Parathyroid adenoma (tissue), 2 donors: ENCODE results near the gene FMO3.

ENCODE experiments used
- H2AFZ ChIP-seq: fragments of 300-600 bp; sonication (generic); one replicate; pipeline ENCODE4 v1.7.0; 2017; ENCODE audit warnings: antibody characterized with exemption, mild to moderate bottlenecking
- H3K27ac ChIP-seq: fragments of 300-600 bp; sonication (generic); one replicate; pipeline ENCODE4 v1.7.0; 2017
- H3K27me3 ChIP-seq: fragments of 300-600 bp; sonication (generic); one replicate; pipeline ENCODE4 v1.7.0; 2017; ENCODE audit warnings: low read length; ENCODE audit not compliant: control insufficient read depth, insufficient read depth
- H3K36me3 ChIP-seq: fragments of 300-600 bp; sonication (generic); one replicate; pipeline ENCODE4 v1.7.0; 2017; ENCODE audit warnings: low read length; ENCODE audit not compliant: control insufficient read depth, insufficient read depth
- H3K4me1 ChIP-seq: fragments of 300-600 bp; sonication (generic); one replicate; pipeline ENCODE4 v1.7.0; 2017; ENCODE audit warnings: control low read depth
- H3K4me2 ChIP-seq: fragments of 300-600 bp; sonication (generic); one replicate; pipeline ENCODE4 v1.7.0; 2017; ENCODE audit warnings: low read length
- H3K4me3 ChIP-seq: fragments of 300-600 bp; sonication (generic); one replicate; pipeline ENCODE4 v1.7.0; 2017; ENCODE audit warnings: low read depth, low read length
- H3K79me2 ChIP-seq: fragments of 300-600 bp; sonication (generic); one replicate; pipeline ENCODE4 v1.7.0; 2017; ENCODE audit warnings: control low read depth
- H3K9ac ChIP-seq: fragments of 300-600 bp; sonication (generic); one replicate; pipeline ENCODE4 v1.7.0; 2017; ENCODE audit warnings: mild to moderate bottlenecking
- H3K9me3 ChIP-seq: fragments of 300-600 bp; sonication (generic); one replicate; pipeline ENCODE4 v1.7.0; 2017; ENCODE audit warnings: low read length; ENCODE audit not compliant: control insufficient read depth
- TF ChIP-seq, protein P1 (sequence below): fragments of 300-600 bp; sonication (generic); IDR thresholded peaks from one replicate; pipeline ENCODE4 v1.7.0; 2017; ENCODE audit warnings: antibody characterized with exemption, mild to moderate bottlenecking
- donor health status: primary hyperparathyroidism.

Gene FMO3

DNA sequence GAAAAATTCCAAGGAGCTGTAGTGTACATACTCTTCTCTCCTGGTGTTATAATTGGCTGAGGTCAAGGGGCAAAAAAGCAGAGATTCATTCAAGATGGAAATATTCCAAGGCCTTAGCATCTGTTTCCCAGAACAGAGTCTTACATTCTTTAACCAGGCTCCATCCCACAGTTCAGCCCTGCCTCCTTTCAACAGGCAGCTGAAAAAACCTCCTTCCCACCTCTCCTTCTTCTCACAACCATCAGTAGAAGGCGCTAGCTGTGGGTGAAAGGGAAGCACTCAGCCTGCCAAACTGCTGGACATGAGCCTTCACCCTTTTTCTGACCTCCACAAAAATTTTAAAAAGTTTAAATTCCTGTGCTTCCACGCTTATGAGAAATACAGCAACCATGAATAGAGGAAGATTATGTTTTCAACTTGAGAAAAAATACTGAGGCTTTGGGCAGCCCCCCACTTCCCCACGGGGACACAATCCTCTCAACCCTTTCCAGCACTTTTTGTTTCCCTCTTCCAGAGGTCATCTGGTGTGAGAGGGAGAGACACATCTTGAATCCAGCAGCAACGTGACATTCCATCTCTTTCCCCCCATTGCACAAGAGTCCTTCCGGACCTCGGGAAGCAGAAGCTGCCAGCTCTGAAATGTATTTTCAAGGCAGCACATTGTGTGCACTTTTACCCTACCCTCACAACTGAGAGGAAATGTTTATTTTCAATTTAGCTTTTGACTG lies 51.1 kb downstream of the FMO3 start:
- no peaks in the 10 kb centered on the region for H3K4me1 ChIP-seq
- TF ChIP-seq, protein P1, sequence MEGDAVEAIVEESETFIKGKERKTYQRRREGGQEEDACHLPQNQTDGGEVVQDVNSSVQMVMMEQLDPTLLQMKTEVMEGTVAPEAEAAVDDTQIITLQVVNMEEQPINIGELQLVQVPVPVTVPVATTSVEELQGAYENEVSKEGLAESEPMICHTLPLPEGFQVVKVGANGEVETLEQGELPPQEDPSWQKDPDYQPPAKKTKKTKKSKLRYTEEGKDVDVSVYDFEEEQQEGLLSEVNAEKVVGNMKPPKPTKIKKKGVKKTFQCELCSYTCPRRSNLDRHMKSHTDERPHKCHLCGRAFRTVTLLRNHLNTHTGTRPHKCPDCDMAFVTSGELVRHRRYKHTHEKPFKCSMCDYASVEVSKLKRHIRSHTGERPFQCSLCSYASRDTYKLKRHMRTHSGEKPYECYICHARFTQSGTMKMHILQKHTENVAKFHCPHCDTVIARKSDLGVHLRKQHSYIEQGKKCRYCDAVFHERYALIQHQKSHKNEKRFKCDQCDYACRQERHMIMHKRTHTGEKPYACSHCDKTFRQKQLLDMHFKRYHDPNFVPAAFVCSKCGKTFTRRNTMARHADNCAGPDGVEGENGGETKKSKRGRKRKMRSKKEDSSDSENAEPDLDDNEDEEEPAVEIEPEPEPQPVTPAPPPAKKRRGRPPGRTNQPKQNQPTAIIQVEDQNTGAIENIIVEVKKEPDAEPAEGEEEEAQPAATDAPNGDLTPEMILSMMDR: no peak
- no peak overlapping the region for H2AFZ ChIP-seq
- no peak overlapping the region for H3K4me2 ChIP-seq
- no peaks in the 10 kb centered on the region for H3K27me3 ChIP-seq
- no peaks in the 10 kb centered on the region for H3K36me3 ChIP-seq
- H3K9me3 ChIP-seq: no peaks in the 10 kb centered on the region
- peak overlapping the region; percentile 72 for H3K27ac ChIP-seq
- H3K79me2 ChIP-seq: no peaks in the 10 kb centered on the region
- no peak overlapping the region for H3K4me3 ChIP-seq
- H3K9ac ChIP-seq: no peak overlapping the region

DNA sequence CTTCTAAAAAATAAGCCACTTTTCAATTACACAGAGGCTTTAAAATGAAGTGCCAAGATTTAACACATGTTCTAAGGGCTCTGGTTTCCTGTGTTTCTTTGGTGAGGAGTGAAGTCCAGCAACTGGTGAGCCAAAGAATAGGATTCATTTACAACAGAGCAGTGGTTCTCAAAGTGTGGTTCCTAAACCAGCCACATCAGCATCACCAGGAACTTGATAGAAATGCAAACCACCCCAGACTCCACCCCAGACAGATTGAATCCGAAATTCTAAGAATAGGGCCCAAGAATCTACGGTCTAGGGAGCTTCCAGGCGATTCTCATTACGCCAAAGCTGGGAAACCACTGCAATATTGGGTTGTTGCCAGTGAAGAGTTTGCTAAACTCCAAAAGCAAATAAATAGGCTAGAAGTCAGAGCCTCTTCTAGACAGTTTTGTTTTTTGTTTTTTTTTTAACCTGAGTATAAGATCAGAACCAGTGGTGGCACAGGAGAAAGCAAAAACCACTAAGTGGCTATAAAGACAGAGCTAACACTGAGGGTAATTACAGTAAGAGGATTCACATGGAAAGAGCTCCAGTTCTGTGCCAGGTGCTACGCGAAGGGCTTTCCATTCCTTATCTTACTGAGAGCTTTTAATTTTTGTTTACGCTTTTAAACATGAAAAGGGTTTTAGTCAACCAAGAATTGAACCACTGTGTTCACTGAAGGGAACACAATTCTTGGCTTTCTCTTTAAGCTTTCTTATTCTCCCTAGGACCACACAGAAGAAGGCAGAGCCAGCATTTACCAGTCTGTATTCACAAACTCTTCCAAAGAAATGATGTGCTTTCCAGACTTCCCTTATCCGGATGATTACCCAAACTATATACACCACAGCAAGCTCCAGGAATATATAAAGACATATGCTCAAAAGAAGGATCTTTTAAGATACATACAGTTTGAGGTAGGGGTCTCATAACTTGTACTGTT lies 52.0 kb downstream of the FMO3 start:
- H3K4me3 ChIP-seq: no peak overlapping the region
- no peaks in the 10 kb centered on the region for H3K9me3 ChIP-seq
- H3K9ac ChIP-seq: no peak overlapping the region
- no peak overlapping the region for H3K4me2 ChIP-seq
- no peaks in the 10 kb centered on the region for H3K27me3 ChIP-seq
- H3K36me3 ChIP-seq: no peaks in the 10 kb centered on the region
- H2AFZ ChIP-seq: no peak overlapping the region
- no peaks in the 10 kb centered on the region for H3K79me2 ChIP-seq
- H3K4me1 ChIP-seq: no peaks in the 10 kb centered on the region
- TF ChIP-seq, protein P1: no peak
- H3K27ac ChIP-seq: peak overlapping the region; percentile 72

DNA sequence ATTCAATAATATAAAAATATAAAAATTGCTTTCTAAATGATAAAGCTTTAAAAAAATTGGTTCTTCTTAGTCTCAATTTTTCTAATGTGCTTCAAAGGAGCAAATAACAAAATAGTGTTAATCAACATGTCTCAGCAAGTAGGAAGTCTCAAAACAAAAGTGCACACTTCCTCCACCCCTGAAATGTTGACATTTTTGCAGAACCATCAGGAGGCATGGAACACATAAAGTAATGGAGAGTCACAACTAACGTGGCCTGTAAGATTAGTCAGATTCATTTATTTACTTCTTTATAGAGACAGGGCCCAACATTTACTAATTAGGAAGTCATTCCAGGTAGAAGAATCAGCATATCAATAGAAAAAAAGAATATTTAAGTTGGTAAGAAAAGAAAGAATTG lies 59.5 kb downstream of the FMO3 start:
- TF ChIP-seq, protein P1: no peak
- Histone ChIP-seq H3K36me3 (no peaks in the 10 kb centered on the region), H2AFZ (no peak overlapping the region), H3K9ac (no peak overlapping the region), H3K79me2 (no peaks in the 10 kb centered on the region), H3K4me2 (no peak overlapping the region), H3K9me3 (no peaks in the 10 kb centered on the region), H3K27ac (no peak overlapping the region), H3K4me3 (no peak overlapping the region), H3K4me1 (no peaks in the 10 kb centered on the region), H3K27me3 (no peaks in the 10 kb centered on the region)

DNA sequence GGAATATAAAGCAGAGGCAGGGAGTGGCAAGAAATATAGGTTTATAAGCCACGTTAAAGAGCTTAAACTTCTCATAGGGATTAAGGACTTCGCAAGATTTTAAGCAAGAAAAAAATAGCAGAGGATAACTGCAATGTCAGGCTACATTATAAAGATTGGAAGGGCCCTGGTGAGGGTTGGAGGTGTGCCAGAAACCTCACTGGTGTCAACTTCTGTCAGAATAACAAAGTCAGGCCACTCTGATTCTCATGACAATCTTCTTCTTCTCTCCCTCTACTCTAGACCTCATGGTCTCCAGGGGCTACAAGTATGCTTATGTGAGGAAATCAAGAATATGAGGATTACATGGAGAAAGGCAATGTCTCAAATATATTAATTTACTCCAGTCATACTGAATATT lies 61.8 kb downstream of the FMO3 start:
- Histone ChIP-seq H3K36me3 (no peaks in the 10 kb centered on the region), H3K9me3 (no peaks in the 10 kb centered on the region), H3K27ac (no peak overlapping the region), H2AFZ (no peak overlapping the region), H3K4me2 (no peak overlapping the region), H3K79me2 (no peaks in the 10 kb centered on the region), H3K9ac (no peak overlapping the region), H3K27me3 (no peaks in the 10 kb centered on the region), H3K4me3 (no peak overlapping the region), H3K4me1 (no peaks in the 10 kb centered on the region)
- TF ChIP-seq, protein P1: no peak
